ENCODE measurements around the gene POLDIP3.
A peak's percentile ranks its signal among the peaks of the same experiment; 100 is the strongest.
"Not testable (repeated sequence)": the region's sequence is repeated elsewhere in the genome, so short reads cannot be mapped to it uniquely, and the experiment has no call there.

Gene POLDIP3

DNA sequence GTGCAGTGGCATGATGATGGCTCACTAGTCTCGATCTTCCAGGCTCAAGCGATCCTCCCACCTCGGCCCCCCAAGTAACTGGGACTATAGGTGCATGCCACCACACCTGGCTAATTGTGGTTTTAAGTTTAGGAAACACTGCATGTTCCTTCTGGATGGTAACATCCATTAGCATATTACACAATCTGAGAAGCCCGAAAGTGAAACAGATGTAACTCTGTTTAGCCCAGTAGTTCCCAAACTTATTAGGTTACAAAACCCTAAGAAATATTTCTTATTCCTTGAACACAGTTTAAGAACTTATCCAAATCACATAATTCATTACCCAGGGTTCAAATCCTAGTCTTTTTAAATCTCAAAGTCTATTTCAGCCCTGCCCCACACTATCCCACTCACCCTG is 28.3 kb downstream of the POLDIP3 start:
- DNase-seq (ENCODE audit: low read depth) = no peak

DNA sequence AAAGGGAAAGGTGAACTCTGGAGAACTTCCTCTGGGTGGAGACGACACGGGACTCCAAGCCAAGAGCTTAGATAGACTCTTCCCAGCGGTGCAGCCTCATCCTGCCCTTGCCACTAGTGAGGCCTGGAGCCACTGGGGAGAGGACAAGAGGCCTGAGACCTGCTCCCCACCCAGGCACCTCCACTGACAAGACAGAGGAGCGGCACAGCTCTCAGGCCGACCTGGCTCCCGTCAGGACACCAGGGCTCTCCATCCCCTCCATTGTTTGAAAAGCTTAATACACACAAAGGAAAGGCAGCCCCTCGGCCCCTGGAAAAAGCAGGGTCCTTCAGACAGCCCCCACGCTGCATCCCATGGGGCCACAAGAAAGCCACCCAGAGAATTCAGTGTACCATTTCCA is 29.6 kb downstream of the POLDIP3 start:
- DNase-seq (ENCODE audit: low read depth) = no peak

DNA sequence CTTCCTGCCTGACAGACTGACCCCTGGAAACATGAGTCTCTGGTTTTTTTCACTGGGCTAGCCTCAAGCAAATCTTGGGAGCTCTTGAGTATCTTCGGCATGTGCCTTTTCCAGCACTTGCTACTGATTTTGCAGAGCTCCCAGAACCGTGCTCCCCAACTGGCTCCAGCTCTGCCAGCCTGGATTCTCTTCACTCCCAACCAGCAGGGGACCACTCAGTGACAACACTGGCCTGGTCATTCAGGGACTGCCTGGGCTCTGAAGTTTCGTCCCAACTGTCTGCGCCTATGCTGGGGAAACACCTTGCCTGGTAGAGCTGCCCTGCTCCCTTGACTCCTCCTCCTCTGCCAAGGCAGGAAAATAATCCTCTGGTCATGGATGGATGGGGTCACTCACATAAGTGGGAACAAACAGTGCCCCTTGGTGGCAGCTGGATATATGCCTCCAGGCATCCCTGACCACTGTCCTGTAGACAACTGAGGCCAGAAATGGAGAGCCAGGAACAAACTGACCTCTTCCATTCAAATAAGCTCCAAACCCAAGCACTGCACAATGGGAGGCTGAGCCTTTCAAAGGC is 30.2 kb downstream of the POLDIP3 start:
- DNase-seq (ENCODE audit: low read depth) = no peak

DNA sequence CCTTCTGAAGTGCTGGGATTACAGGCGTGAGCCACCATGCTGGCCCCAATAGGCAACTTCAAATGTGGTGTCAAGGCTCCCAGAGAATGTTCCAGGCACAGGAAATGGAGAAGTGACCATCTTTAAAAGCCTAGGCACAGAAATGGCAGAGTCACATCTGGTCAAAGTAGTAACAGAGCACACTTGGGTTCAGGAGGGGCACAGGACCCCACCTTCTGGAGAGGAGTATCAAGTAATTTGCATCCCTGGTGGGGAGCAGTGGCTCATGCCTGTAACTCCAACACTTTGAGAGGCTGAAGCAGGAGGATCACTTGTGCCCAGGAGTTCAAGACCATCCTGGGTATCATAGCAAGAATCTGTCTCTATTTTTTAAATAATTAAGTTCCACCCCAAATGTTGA is 31.7 kb downstream of the POLDIP3 start:
- DNase-seq (ENCODE audit: low read depth) = no peak

DNA sequence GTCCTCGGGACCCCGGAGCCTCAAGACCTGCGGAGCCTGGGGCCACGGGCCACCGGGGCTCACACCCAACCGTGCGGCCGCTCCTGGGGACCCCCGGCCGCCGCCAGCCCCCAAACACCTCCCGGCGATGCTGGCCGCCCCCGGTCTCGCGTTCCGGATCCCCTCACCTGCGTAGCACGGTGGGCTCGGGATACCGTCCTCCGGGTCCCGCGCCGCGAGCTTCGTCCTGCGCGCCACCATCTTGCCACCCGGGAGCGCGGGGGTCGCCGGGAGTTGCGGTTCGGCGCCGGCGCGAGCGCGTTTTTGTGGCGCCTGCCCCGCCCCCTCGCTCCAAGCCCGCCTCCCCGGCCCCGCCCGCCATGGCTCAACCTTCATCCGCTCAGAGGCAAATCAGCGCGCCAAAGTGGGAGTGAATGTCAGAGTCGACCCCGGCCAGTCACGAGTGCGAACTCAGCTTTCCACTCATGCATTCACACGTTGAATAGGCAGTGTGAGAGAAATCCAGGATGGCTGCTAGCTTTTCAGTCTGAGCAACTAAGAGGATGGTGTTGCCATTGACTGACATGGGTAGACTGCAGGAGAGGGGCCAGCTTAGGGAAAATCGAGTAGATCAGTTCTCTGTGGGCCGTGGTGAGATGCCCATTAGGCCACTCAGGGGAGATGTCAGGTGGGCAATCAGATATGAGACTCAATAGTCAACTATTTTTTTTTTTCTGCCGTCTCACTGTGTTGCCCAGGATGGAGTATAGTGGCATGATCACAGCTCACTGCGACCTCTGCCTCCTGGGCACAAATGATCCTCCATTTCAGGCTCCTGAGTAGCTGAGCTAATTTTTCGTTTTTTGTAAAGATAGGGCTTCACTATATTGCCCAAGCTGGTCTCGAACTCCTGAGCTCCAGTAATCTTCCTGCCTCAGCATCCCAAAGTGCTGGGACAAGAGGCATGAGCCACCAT is 32.6 kb downstream of the POLDIP3 start:
- peak; percentile 78 for DNase-seq (ENCODE audit: low read depth)

DNA sequence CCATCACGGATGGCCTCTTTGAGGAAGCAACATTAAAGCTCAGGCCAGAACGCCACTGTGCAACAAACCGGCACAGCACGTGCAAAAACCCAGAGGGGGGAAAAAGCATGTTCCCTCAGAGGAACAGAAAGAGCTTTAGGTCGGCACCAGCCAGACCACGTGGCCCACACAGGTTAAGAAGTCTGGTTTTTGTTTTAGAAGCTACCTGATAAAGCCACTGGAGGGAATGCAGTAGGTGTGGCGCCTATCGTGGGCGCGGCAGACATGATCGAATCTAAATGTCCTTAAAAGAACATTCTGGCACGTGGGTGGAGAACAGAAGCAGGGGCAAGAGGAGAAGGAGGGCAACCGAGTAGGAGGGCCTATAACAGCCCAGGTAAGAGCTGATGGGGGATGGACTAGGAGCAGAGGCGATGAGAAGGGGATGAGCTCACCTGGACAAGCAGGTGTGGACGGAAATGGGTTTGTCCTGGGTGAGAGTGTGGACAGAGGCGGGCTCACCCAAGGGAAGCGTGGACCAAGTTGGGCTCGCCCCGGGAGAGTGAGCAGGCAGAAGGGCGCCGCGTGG is 33.4 kb downstream of the POLDIP3 start:
- DNase-seq (ENCODE audit: low read depth) = not testable (repeated sequence)

DNA sequence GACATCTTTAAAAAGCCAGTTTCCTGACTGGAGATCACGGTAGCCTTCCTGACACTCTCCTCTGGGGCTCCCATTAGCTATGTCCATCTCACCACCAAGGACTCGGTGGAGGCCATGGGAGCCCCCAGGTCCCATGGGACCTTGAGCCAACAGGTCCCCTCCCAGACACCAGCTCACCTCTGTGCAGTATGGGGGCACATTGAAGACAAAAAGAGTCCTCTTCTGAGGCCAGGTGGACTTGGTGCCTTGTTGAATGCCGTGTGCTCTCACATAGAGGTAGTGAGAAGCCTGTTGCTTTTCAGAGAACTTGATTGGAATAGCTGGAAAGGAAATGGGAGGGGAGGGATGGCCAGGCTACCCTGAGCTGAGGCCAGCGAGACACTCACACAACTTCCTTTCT is 34.6 kb downstream of the POLDIP3 start:
- DNase-seq (ENCODE audit: low read depth) = not testable (repeated sequence)

DNA sequence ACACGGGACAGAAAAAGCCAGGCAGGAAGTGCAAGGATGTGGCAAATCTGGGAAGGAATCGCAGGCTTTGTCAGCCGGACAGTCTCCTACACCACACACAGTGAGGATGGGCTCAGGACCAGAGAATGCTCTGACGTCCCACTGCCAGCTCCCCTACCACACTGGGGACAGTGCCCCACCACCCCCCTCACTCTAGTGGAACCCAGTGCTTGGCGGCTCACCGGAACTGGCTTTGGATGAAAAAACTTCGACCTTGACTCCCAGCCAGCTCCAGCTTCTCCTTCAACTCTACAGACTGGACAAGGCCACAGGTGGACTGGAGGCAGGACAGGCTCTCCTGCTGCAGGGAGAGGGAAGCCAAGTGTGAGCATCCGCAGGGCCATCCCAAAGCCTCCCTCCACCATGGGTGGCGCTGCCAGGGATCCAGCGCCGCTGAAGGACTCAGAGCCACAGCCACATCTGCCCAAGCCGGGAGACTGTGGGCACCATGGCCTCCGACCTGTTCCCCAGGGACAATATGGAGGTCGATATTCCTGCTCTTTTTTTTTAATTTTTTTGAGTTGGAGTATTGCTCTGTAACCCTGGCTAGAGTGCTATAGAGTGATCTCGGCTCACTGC is 37.0 kb downstream of the POLDIP3 start:
- DNase-seq (ENCODE audit: low read depth) = no peak

DNA sequence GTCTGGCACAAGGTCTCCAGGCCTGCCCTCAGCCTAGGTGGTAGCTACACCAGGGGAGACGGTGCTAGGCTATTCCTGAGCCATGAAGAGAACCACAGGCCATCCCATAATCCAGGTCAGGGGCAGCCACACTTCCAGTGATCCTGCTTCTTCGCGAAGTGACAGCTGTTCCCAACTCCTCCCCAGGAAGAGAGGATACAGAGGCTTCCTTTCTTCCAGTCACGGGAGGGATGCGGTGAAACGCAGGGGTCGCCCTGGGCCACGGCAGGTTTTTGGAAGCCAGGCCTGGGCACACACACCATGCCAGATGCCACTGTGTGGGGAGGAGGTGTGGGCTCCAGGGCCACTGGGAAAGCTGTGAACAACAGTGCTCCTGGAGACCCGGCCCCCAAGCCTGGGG is 37.5 kb downstream of the POLDIP3 start:
- DNase-seq (ENCODE audit: low read depth) = not testable (repeated sequence)

DNA sequence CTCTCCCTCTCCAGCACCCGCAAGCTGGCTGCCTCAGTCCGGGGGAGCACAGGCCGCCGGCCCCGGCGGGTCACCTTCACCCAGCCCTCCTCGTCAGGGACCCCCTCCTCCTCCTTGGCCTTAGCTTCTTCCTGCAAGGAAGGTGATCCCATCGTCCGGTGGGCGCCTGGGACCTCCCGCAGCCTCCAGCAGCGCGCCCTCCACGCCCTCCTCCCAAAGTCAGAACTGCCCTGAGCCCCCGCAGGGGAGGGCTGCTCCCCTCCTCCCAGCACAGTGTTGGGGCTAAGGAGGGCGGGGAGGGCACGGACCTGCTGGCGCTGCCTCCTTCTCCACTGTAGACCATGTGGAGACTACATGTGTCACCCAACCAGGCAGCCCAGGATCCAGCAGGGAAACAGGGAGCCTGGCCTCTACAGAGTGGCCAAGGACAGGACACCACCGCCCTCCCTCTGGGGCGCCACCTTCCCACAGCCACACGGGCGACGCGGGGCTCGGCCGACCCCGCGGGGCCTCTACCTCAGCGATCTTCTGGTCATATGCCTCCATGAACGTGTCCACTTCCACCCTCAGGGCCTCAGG is 38.6 kb downstream of the POLDIP3 start:
- not testable (repeated sequence) for DNase-seq (ENCODE audit: low read depth)

DNA sequence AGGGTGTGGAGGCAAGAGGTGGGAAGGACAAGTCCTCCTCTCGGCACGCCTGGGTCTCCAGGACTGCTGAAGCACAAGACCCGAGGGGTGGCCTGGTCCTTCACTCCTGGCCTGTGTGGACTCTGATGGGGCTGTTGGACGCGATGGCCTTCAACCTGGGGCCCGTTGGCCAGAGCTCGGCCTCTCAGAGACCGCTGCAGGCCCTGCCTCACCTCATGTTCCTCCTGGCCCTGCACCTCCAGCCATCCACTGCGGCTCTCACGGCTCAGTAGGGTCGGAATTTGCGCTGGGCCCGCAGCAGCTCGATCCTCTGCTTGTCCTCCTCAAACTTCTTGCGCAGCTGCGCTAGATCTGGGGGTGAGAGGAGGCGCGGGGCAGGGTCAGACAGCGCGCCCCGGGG is 40.2 kb downstream of the POLDIP3 start:
- DNase-seq (ENCODE audit: low read depth) = not testable (repeated sequence)

DNA sequence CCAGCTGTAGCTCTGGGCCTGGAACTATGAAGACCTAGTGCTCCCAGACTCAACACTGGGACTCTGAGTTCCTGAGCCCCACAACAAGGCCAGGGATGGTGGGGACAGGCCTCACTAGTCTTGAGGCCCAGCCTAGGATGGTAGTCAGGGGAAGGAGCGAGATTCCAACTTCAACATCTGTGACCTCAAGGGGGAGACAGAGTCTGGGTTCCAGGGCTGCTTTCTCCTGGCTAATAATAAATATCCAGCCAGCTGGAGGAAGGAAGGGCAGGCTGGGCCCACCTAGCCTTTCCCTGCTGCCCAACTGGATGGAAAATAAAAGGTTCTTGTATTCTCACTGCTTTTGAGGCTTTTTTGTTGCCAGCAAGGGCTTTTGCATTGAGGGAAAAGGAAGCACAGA is 40.6 kb downstream of the POLDIP3 start:
- DNase-seq (ENCODE audit: low read depth) = not testable (repeated sequence)

DNA sequence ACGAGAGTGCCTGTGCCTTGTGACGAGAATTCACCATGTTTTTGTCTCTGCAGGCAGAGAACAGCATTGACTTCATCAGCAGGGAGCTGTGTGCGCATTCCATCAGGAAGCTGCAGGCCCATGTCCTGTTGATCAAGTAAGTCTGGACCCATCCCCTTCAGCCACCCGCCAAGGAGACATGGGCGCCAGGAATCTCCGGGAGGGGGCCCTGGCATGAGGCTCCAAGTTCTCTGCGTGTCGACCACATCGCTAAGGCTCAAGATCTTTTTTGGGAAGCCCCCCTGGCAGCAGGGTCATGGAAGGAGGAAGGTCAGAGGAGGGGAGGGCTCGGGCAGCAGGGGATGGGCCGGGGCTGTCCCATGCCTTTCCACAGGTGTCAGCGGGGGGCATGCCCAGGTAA is 43.6 kb downstream of the POLDIP3 start:
- not testable (repeated sequence) for DNase-seq (ENCODE audit: low read depth)

DNA sequence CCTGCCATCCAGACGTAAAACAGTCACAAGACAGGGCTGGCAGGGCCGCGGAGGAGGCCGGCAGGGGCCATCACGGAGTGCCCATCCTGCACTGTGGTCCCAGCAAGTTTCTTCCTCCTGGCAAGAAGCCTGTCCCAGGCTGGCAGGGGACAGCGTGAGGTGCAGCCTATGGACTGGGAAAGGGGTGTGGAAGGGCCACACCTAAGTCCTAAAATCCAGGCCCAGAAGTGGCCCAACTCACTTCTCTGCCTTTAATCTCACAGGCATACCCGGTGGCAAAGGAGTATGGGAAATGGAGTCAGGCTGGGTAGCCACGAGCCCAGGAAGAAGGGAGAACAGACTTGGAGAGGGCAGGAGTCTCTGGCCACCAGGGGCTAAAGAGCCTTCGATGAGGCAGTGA is 44.1 kb downstream of the POLDIP3 start:
- not testable (repeated sequence) for DNase-seq (ENCODE audit: low read depth)

DNA sequence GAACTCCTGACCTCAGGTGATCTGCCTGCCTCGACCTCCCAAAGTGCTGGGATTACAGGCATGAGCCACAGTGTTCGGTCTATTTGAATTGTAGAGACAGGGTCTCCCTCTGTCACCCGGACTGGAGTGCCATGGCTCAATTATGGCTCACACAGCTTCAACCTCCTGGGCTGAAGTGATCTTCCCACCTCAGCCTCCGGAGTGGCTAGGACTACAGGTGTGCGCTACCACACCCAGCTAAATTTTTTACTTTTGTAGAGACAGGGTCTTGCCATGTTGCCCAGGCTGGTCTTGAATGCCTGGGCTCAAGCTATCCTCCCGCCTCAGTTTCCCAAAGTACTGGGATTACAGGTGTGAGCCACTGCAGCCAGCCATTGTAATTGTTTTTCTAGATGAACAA is 46.7 kb downstream of the POLDIP3 start:
- DNase-seq (ENCODE audit: low read depth) = not testable (repeated sequence)

DNA sequence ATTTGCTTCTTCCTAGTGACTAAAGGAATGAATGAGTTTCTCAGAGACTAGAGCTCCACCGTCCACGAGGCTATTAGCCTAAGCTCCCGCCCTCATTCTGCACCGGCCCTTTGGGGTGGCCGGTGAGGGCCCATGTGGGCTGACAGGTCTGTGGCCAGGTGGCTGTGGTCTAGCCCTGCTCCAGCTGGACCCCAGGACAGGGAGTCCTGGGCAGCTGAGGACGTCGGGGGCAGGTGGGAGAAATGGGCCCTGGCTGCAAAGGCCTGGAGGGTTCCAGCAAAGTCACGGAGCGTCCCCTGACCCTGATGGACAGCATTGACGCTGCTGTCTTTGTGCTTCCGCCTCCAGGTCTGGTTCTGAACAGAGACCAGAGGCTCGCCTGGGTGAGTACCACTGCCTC is 48.7 kb downstream of the POLDIP3 start:
- no peak for DNase-seq (ENCODE audit: low read depth)

DNA sequence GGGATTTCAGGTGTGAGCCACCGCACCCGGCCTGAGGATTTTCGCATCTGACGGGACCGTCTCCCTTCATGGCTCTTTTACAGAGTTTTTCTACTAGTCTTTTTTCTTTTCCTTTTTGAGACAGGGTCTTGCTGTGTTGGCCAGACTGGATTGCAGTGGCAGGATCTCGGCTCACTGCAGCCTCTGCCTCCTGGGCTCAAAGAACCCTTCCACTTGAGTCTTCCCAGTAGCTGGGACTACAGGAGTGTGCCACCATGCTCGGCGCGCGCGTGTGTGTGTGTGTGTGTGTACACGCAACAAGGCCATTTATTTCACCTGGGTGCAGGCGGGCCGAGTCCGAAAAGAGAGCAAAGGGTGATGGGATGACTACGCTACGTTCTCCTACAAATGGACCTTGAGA is 50.0 kb downstream of the POLDIP3 start:
- DNase-seq (ENCODE audit: low read depth) = no peak

DNA sequence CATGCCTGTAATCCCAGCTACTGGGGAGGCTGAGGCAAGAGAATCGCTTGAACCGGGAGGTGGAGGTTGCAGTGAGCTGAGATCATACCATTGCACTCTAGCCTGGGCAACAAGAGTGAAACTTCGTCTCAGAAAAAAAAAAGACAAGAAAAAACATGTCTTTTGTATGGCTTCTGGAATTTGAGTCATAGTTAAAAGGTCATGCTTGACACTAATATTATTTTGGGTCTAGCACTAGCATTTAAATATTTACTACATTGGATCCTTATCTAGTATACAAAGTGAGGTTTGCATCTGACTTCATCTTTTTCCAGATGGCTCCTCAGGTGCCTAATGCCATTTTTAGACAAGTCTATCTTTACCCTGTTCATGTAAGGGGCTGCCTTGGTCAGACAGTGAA is 50.7 kb downstream of the POLDIP3 start:
- not testable (repeated sequence) for DNase-seq (ENCODE audit: low read depth)

DNA sequence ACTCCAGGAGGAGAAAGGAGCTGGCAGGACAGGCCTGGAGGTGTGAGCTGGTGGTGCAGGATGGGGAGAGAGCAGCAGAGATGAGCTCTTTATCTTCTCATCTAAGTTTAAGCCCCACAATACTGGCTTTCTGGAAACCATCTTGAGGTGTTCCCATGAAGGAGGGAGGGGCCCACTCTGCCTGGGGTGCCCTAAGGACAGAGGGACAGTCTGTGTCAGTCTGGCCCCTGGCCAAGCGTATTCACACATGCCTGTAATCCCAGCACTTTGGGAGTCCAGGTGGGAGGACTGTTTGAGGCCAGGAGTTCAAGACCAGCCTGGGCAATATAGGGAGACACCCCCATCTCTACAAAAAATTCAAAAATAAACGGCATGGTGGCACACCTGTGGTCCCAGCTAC is 52.0 kb downstream of the POLDIP3 start:
- DNase-seq (ENCODE audit: low read depth) = no peak

DNA sequence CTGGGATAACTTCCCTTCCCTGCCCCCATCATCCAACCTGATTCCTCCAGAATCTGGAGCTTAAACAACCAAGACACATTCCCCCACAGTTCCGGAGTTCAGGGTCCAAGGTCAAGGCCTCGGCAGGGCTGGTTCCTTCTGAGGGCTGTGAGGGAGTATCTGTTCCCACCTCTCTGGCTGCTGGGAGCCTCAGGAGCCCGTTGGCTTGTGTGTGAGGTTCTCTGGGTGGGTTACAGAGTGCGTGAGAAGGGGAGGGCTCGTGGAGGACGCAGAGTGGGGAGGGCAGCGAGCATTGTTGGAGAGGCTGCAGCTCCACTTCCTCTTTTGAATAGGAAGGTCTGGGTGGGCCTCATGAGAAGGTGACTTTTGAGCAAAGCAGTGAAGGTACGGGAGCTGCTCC is 52.4 kb downstream of the POLDIP3 start:
- DNase-seq (ENCODE audit: low read depth) = no peak

DNA sequence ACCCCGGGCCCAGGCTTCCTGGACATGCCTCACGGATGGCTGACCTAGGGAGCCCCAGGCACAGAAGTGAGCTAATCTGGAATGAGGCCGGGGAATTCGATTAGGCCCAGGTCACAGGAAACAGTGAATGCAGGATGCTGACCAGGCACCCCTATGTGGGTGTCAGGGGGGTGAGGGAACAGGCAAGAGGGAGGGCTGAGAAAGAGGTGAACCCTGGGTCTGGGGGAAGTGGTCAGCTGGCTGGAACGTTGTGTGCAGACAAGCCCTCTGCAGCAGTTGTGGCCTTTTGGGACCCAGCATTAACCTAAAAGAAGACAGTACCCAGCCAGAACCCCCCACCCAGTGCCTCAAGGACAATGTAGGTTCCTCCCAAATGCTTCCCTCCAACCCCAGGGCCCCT is 52.8 kb downstream of the POLDIP3 start:
- no peak for DNase-seq (ENCODE audit: low read depth)

DNA sequence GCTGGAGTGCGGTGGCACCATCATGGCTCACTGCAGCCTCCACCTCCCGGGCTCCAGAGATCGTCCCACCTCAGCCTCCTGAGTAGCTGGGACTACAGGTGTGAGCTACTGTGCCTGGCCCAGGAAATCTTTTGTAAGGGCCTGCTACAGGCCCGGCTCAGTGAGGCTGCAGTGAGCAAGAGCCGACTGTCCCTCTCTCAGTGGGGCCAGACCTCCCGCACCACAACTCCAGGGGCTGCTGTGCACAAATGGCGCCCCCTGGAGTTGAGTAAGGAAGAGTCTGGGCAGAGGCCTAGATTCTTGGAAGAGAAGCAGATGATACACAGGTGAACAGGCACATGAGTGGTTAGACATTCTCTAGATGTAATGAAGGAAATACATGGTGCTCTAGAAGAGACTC is 53.9 kb downstream of the POLDIP3 start:
- DNase-seq (ENCODE audit: low read depth) = no peak

All from T follicular helper cell (primary cell).